Left colon (tissue), 2 donors: Measurements from ENCODE around the gene ING1. TPM values are rescaled to one million over a fixed set of nuclear protein-coding genes. Genes with fewer than 3 reads are reported as not detected.
"Not testable (repeated sequence)": the region's sequence is repeated elsewhere in the genome, so short reads cannot be mapped to it uniquely, and the experiment has no call there.

Experiments used
- ATAC-seq: fragments of 200-7000 bp; cut with Tn5 transposase; one replicate; pipeline ENCODE4 v1.9.1; 2020; ENCODE audit warnings: mild to moderate bottlenecking, moderate library complexity
- DNase-seq, 2 donors: peaks; one replicate each; pipeline ENCODE4 v3.0.0-alpha.2; 2020
- intact Hi-C, 2 donors: fragments of 100-400 bp; cut with DNase I in 1 of 2; cut with micrococcal nuclease in 1 of 2; formaldehyde crosslinking; loops; one replicate each; pipeline versions ENCODE4 v1.11.2 to v1.14.0; 2022; cut with DNase I, micrococcal nuclease
- total RNA-seq, 2 donors: library from RNA; stranded (reverse); fragmentation: NEBNext Ultra II Directional; extraction: Animal tissue kit (Norgen Biotek cat#: 25700); gene quantifications; one replicate each; pipeline ENCODE4 v1.2.1, GENCODE V29; 2021
- donor health status: DM: no; HTN: no; CAD: no.
- donor health status: DM: yes; HTN: yes; CAD: no.

The ING1 gene
- total RNA-seq, 2 donors from 2014 or later = 13.2 to 15.2 TPM

- ATAC-seq (no peak), DNase-seq (no peak)
- intact Hi-C loops = no loop called here
Measured at GRCh38 chr13:110689041-110689440, 24.5 kb upstream of the ING1 start.

DNA sequence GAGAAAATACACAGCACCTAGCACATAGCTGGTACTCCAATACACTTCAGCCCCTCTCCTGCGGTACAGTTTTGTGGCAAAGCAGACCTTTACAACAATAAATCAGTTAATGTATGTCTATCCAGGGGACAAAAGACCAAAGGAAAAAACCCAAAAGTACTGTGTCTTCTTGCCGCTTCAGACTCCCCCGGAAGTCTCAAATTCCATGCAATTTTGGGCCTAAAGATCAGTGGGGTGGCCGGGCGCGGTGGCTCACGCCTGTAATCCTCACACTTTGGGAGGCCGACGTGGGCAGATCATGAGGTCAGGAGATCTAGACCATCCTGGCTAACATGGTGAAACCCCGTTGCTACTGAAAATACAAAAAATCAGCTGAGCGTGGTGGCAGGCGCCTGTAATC lies 23.8 kb upstream of the ING1 start:
- ATAC-seq (no peak), DNase-seq (no peak)
- intact Hi-C loops = no loop called here

GRCh38 chr13:110690516-110690915 lies 23.0 kb upstream of the ING1 start:
- DNase-seq (no peak), ATAC-seq (peak; percentile 14)
- intact Hi-C loops = no loop called here

DNA sequence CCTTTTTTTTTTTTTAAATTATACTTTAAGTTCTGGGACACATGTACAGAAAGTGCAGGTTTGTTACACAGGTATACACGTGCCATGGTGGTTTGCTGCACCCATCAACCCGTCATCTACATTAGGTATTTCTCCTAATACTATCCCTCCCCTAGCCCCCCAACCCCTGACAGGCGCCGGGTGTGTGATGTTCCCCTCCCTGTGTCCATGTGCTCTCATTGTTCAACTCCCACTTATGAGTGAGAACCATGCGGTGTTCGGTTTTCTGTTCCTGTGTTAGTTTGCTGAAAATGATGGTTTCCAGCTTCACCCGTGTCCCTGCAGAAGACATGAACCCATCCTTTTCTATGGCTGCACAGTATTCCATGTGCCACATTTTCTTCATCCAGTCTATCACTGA lies 17.7 kb upstream of the ING1 start:
- ATAC-seq, intact Hi-C loops, DNase-seq: not testable (repeated sequence)

GRCh38 chr13:110696776-110697175 lies 16.7 kb upstream of the ING1 start:
- ATAC-seq = no peak
- no peak for DNase-seq
- intact Hi-C loops = no loop called here

DNA sequence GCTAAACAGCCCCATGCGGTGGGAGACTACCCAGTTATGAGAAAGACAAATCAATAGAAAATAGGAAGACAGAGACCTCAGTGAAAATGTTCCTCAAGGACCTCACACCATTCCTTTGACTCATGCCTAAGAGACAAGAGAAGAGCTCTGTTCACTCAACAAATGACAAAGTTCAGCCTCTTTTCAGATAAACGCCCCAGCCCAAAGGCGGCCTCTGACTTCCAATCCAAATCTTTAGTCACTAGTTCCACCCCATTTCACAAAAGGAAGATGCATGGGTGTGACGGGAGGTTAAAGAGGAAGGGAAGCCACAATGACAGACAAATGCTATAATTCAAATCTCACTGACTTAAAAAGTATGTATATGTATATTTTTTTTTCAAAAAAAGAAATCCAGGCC lies 15.7 kb upstream of the ING1 start:
- intact Hi-C loops = no loop called here

DNA sequence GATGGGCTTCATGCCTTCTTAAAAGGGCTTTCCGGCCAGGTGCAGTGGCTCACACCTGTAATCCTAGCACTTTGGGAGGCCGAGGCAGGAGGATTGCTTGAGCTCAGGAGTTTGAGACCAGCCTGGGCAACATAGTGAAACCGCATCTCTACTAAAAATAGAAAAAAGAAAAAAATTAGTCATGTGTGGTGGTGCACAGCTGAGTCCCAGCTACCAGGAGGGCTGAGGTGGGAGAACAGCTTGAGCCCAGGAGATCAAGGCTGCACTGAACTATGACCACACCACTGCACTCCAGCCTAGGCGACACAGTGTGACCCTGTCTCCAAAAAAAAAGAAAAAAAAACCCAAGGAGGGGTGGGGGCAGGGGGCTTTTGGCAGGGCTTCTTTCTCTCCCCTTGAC lies 14.8 kb upstream of the ING1 start:
- intact Hi-C loops = no loop called here
- no peak for ATAC-seq
- DNase-seq = no peak

More for the DNA sequence above, 15.7 kb upstream of the ING1 start:
- DNase-seq = no peak
- ATAC-seq = no peak

DNA sequence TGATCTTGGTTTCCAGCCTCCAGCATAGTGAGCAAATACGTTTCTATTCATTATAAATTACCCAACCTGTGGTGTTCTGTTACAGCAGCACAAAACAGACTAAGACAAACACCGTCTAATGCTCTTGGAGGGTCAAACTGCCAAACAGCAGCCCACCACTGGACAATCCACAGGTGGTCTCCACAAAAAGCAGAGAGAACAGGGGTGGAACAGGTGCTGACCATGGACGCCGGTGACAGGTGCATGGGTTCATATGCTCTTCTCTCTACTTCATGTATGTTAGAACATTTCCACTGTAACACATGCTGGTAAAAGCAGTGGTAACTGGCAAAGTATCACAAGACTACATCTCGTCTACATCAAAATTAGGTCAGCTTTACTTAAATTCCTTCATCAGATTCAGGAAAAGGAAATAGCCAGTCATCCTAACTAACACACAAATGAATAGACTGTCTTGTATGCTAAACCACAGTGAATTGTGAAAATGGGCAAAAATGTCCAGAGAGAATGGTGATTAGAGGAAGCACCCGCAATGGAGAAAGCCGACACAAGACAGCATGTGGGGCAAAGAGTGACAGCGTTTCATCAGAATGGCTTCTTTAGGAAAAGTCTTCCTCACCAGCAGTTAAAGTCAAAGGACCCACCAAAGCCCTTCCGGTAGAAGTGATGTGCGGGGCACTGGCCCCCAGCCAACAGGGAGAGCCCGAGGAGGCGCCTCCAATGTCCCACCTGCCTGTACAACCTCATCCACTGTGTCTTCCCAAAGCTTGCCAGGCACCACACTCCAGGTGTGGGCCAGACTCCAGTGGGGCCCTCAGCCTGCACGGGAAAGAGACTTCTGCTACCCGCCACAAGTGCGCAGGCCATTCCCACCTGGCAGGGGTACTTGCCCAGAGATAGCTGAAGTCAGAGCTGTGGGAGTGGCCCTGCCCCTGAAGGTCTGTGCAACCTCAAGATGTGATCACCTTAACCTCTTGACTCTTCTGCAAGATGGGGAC lies 14.1 kb upstream of the ING1 start:
- intact Hi-C loops = no loop called here
- DNase-seq (no peak), ATAC-seq (no peak)

DNA sequence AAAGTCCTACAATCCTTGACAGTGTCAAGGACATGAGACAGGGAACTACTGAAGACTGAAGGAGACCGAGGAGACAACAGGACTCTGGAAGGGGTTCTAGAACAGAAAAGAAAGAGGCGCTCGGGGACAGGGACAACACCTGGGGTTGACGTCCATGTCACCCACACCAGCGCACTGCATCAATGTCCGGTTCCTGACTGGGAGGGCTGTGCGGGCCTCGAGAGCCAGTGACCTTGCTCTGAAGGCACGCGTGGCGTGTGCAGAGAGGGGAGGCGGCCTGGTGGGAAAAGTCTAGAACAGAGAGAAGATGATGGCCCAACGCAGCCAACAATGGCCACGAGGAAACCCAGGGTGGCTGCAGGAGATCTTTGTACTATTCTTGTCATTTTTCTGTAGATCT lies 13.3 kb upstream of the ING1 start:
- intact Hi-C loops = no loop called here
- no peak for ATAC-seq
- no peak for DNase-seq

DNA sequence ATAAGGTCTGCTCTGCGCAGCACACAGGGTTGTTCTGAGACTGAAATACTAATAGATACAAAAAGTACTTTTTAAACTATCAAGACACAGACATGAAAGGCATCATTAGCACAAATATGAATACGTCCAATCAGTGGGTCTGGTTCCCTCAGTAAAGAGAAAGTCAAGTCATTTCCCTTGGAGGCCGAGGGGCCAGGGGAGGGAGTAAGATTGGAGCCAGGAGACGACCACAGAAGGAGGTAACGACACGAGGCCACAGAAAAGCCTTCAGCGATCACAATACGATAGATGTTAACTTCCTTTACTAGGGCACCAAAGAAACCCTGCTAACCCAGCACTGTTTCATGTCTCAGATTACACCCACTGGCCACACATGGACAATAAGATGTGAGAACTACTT lies 12.9 kb upstream of the ING1 start:
- intact Hi-C loops = no loop called here
- DNase-seq (no peak), ATAC-seq (no peak)

- intact Hi-C loops, DNase-seq: not testable (repeated sequence)
Measured at GRCh38 chr13:110701061-110701460, 12.4 kb upstream of the ING1 start.

DNA sequence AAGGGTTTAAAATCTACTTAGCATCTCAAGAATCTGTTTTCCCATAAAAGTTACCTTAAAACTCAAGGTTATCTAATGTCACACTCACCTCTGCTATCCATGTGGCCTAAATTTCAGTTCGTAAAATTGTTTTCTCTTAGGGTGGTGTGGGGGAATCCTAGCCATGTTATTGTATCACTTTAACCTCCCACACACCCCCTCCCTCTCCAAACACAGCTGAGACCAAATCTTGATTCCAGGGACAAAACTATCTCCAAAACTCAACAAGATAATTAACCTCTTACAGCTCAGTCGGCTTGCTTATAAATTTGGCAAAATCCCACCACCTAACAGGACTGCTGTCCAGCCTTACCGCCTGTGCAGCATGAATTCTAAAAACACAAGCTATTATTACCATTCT lies 11.4 kb upstream of the ING1 start:
- DNase-seq (no peak), ATAC-seq (no peak)
- intact Hi-C loops = no loop called here

More at GRCh38 chr13:110701061-110701460, 12.4 kb upstream of the ING1 start:
- not testable (repeated sequence) for ATAC-seq

DNA sequence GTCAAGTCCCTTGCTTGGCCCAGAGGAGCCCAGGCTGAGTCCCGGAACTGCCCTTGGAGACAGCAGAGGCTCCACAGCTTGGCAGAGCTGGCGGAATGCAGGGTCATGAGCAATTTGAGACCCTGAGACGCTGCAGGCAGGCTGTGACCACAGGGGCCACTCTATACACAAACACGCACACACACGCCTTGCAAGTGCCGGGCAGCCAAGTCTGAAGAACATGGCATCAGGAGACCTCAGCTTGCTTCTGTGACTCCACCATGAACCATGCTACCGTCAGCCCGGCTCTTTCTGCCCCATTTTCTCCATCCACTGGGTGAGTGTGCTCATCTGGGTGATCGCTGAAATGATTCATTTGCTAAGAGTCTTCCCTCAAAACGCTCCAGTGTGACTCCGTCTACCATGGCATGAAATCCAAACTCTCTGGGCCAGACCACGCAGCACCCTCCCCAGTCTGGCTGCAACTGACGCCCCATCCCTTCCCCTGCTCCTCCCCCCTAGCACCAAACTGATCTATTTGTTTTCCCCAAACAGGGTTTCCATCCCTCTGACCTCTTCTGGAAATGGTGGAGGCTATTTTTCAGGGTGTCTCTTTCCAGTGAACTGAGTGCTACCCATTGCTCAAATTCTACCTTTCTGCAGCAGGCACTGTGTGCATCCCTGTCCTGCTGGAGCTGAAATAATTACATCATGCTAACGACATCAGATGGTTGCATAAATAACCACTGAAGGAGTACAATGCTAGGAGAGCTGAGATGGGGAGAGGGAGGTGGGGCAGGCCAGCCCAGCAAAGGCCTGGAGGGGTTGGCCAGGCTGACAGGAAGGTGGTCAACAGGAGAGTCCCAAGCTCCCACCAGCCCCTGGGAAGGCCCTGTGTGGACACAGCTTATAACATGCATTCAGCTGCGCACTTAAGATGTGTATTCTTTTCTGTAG lies 10.6 kb upstream of the ING1 start:
- intact Hi-C loops = no loop called here
- DNase-seq (no peak), ATAC-seq (no peak)

- intact Hi-C loops = no loop called here
- ATAC-seq = no peak
- DNase-seq = no peak
Measured at GRCh38 chr13:110705356-110705825, 8.1 kb upstream of the ING1 start.

DNA sequence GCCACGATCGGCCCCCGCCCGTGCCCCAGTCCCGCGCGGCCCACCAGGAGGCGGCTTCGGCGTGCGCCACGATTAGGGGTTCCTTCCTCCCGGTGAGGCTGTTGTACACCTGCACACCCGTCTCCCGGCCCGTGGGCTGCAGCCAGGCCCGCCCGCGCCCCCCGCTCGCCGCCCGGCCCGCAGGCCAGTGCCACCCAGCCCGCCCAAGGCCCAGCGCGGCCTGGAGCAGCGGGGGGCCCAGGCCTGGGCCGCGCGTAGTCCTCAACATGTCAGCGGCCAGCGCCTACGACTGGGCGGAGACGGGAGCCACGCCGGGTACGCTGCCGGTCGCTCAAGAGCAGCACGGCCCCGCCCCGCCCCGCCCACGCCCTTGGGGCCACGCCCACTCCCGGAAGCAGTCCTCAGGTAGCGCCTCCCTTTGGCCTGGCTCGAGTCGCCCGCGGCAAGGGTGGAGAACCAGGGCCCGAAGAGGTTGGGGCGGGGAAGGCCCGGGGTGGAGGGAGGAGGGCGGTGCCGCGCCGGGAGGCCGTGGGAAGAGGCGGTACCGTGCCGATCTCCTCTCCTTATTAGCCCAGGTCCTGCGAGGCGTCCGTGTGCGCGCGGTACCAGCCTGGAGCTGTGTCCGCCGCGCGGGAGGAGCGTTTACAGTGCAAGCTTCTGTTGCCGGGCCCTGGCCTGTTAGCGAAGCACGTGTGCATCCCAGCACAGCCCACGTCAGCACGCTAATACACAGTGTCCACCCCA lies 7.5 kb upstream of the ING1 start, which contains the start of gene CARS2:
CARS2 (minus strand) TSS at position 291 of the 744 bp plus-strand sequence; CDS start at position 268, 23 bp downstream.
- ATAC-seq (peak; percentile 96), DNase-seq (peak; percentile 94 to 97)
- intact Hi-C loops = no loop called here

GRCh38 chr13:110706570-110707372 lies 6.7 kb upstream of the ING1 start:
- intact Hi-C loops = no loop called here
- no peak for ATAC-seq

DNA sequence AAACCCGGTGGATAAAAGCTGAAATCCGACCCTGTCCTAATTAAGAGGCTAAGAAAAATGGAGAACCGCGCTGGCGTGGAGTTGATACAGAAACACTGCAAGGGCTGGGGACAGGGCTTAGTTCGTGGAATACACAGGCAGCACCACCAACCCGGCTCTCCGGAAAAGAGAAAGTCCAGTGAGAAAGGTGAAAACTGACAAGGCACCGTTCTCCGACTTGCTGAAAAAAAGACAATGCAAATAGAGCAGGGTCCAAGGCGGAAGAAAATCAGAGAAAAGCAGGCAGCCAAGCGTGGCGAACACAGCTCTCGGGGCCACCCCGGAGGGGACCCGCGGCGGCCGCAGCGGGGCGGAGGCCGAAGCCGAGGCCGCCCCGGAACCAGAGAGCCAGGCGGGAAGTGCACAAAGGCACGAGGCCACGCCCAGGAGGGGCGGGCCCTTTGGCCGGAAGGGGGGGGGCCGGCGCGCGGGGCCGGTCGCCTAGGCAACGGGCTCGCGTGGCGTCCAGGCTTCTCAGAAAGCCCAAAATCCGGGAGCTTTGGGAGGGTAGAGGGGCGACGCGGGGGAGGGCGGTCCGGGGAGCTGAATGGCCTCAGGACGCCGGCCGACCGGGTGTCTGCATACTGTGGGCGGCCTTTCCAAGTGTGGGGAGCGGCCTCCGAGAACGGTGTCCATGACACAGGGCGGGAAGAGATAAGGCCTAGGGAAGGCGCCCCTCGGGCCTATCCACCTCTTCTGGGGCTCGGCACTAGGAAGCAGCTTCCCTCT lies 1.2 kb upstream of the ING1 start:
- intact Hi-C loops = no loop called here
- DNase-seq (peak; percentile 84 to 89), ATAC-seq (peak; percentile 57)

More at GRCh38 chr13:110706570-110707372, 6.7 kb upstream of the ING1 start:
- no peak for DNase-seq
